HG02885 (cell line): ENCODE measurements around the gene KDELR3.

ENCODE experiments used
- ATAC-seq: cut with Tn5 transposase; IDR thresholded peaks from one replicate; pipeline ENCODE4 v1.9.1; 2021; ENCODE audit warnings: mild to moderate bottlenecking; ENCODE audit not compliant: unreplicated experiment, poor library complexity

Gene KDELR3

GRCh38 chr22:38479096-38479837, 11.4 kb downstream of the KDELR3 start:
- no peak for ATAC-seq

DNA sequence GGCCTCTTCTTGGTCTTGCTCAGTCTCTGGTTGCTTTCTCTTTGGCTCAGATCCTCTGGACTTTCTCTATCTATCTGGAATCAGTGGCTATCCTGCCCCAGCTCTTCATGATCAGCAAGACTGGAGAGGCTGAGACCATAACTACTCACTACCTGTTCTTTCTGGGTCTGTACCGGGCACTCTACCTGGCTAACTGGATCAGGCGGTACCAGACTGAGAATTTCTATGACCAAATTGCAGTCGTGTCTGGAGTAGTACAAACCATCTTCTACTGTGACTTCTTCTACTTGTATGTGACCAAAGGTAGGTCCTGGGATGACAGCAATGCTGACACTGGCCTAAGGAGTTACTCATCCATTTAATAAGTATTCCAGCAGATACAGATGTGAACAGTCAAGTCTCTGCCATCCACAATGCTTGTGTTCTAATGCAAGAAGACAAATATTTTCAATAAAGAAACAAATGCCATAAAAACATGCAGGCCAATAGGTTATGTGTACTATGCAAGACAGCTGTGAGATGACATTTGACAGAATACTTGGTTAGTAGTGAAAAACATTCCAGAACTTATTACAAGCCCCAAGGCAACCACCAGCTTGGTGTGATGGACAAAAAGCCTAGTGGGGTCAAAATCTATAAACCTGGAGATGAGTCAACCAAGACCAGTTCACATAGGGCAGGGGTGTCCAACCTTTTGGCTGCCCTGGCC, 13.4 kb downstream of the KDELR3 start:
- no peak for ATAC-seq

DNA sequence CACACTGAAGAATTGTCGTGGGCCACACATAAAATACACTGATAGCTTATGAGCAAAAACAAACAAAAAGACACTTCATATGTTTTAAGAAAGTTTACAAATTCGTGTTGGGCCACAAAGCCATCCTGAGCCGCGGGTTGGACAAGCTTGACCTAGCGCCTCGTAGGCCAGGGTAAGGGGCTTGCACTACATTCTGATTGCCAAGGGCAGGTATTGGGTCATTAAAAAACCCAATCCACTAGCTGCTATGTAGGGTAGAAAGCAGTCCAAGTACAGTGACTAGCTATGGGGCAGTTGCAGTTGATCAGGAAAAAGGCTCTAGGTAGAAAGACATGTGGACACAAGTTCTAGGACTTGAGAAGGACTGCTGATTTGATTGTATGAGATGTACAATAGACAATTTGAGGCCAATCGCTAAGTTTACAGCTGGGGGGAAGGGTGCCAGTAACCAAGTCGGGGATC, 14.0 kb downstream of the KDELR3 start:
- ATAC-seq: no peak

DNA sequence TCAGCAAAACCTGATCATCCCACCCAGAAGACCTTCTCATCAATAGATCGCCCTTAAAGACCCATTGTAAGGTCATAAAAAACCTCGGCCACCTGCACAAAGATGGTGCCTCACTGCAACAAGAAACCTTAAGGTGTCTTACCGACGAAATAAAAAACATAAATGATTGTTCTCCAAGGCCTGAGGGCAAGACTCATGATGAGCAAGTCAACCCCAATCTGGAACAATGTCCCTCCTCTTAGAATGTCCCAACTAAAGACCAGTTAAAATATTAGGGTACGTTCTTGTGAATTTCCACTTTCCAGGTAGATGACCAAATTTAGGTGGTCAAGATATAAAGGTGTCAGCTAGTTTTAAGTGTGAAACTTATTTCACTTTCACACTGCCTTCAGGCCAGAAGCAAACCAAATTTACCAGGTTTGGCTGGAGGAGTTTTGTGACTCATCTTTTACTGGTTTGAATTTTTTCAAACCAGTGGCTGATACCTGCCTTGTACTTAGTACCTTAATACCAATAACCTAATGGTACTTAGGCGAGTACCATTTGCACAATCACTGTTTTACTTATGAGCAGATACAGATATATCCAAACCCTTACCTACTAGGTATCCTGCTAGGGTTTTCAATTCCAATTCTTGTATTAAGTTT, 14.9 kb downstream of the KDELR3 start:
- no peak for ATAC-seq

DNA sequence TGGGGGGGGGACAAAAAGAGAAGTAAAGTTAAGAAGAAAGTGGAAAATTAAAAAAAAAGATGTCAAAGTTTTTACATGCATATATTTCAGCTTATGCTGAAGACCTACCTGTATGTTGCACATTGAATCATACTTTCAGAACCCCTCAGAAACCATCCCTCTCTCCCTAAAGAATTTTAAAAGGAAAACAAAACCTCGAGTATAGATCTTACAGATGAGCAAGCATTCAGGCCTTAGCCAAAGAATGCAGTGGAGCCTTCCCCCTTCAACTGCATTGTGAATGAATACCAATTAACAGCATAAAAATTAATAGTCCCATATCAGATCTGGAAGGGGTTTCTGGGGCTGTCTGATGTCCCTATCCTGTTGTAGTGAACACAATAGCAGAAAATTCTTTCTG, 16.3 kb downstream of the KDELR3 start:
- no peak for ATAC-seq

DNA sequence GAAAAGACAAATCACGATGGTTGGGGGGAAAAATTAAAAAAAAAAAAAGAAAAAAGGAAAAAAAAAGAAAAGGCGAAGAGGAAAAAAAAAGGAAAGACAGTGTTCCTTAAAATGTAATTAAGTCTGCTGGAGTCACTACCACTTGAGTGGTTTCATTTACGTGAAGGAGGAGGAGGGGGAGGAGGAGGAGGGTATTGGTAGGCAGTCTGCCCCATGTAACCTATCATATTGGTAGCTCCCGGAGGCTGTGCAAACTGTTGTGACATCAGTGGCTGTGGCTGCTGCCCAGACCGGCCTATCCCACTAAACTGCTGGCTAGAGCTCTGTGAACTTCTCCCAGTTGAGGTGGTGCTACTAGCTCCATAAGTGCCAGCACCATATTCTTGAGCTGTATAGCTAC, 17.9 kb downstream of the KDELR3 start:
- no peak for ATAC-seq

DNA sequence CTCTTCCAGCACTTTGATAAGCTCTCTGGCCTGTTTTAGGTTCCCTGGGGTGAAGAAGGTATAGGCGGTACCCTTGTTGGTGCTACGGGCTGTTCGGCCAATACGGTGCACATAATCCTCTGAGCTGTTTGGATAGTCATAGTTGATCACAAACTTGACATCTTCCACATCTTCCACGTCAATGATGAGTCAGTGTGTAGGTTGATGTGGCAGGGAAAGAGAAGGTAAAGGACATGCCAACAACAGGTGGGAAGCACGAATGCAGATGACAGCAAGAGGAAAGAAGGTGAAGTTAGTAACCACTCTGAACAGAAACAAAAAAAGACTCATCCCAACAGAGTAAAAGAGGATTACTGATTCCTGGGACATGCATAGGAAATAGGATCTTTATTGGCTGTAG, 20.1 kb downstream of the KDELR3 start:
- no peak for ATAC-seq

DNA sequence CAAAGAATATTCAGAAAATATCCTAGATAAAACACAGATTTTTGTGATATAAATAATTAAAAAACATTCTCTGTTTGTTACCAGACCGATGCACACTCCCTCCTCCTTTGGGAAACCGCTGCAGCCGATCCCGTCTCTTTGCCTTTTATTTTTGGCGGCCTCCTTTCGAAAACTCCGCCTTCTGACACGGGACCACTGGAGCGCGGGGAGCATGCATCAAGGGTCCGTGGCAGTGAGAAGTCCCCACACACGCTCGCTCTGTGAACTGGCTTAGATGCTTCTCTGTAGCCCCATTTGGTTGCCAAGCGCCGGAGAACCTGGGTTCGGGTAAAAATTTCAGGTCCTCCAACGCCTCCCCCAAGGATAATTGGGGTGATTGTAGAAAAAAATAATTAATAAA, 21.2 kb downstream of the KDELR3 start:
- ATAC-seq: no peak

DNA sequence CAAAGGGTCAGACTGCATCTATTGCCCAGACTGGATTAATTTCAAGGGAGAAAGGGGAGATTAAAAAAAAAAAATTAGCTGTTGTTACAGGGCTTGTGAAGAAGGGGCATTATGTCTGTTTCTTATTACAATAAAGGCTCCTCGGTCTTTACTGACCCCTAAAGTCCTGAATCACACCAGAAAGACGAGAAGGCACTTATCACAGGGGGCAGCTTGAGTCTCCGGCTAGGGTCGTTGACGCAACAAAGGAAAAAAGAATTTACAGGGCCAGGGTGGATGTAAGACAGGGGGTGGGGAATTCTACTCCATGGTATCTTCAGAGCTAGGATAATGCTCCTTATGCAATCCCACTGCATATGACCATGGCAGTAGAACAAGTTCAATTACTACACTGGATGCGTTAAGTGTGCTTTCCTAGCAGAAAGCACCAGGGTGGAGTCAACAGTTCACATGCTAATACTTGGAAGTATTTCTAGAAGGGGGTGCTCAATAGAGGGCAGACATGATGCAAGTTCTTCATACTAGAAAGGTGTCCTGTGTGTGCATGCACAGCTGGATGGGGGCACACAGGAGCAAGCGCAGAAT, 21.8 kb downstream of the KDELR3 start:
- ATAC-seq: no peak

GRCh38 chr22:38490475-38490874, 22.6 kb downstream of the KDELR3 start:
- no peak for ATAC-seq

DNA sequence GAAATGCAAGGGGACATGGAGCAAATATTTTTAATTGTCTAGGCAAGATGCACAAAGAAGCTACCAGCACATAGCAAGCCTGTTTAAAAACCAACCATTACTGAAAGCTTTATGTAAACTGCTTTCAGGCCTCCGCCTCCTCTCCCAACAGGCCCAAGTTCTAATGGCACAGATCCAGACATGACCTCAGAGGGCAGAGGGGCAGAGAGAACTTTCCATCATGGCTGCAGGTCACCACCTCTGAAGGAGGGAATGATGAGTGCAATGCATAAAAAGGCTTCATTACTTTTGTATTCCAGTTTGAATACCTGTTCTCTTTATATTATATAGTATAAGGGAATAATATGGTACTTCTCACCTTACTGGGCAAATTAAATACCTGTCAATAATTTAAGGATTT, 23.0 kb downstream of the KDELR3 start:
- ATAC-seq: no peak

GRCh38 chr22:38491707-38492348, 23.9 kb downstream of the KDELR3 start:
- ATAC-seq: no peak

GRCh38 chr22:38494498-38494897, 26.6 kb downstream of the KDELR3 start:
- ATAC-seq: no peak

GRCh38 chr22:38494939-38495338, 27.0 kb downstream of the KDELR3 start:
- no peak for ATAC-seq

GRCh38 chr22:38497869-38498268, 30.0 kb downstream of the KDELR3 start:
- ATAC-seq: no peak

GRCh38 chr22:38501797-38502672, 34.1 kb downstream of the KDELR3 start:
- no peak for ATAC-seq

DNA sequence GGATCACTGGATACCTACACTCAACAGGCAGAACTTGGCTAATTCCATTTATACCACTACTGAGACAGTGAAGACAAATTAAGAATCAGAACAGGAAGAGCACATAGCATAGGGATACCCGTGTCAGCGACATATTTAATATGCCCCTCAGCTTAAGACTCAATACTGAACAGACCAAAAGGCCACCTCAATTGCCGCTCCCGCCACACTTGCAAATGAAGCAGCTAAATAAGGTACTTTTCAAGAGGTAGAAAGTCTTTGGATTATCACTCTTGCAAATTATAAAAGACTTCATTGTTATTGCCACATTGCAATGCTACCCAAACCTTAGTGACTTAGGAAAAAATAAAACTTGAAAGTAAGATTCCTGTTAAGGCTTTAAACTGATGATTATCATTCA, 35.1 kb downstream of the KDELR3 start:
- no peak for ATAC-seq

GRCh38 chr22:38504731-38505540, 37.0 kb downstream of the KDELR3 start:
- ATAC-seq: no peak
